Activated CD8-positive, alpha-beta T cell treated with anti-CD3 and anti-CD28 coated beads for 36 hours (primary cell): ENCODE data around the gene ZBTB46. TPM values are rescaled to one million over a fixed set of nuclear protein-coding genes. Genes with fewer than 3 reads are reported as not detected.

Experiments used
- ATAC-seq: fragments of 200-7000 bp; cut with Tn5 transposase; one replicate; pipeline ENCODE4 v1.10.0; 2021; ENCODE audit warnings: mild to moderate bottlenecking, moderate library complexity
- CTCF ChIA-PET: fragments of 350-600 bp; sonication (Branson Sonifier 250); formaldehyde crosslinking; loops from one replicate; lab custom pipeline; 2021; ENCODE audit warnings: antibody characterized with exemption; lab: Charles Lee
- POLR2A ChIA-PET: fragments of 350-600 bp; sonication (Branson Sonifier 250); formaldehyde crosslinking; loops from one replicate; lab custom pipeline; 2021; ENCODE audit warnings: antibody characterized with exemption; lab: Charles Lee
- DNase-seq: peaks from one replicate; pipeline ENCODE4 v3.0.0-alpha.2; 2020
- H3K27ac Mint-ChIP-seq: one replicate; pipeline ENCODE4 v1.8.0; 2021; ENCODE audit warnings: mild to moderate bottlenecking, mixed read lengths
- H3K27me3 Mint-ChIP-seq: one replicate; pipeline ENCODE4 v1.8.0; 2021; ENCODE audit warnings: mixed read lengths
- H3K36me3 Mint-ChIP-seq: one replicate; pipeline ENCODE4 v1.8.0; 2021; ENCODE audit warnings: low read depth, mixed read lengths
- H3K4me1 Mint-ChIP-seq: one replicate; pipeline ENCODE4 v1.8.0; 2021; ENCODE audit warnings: low read depth, mixed read lengths
- H3K4me3 Mint-ChIP-seq: one replicate; pipeline ENCODE4 v1.8.0; 2021; ENCODE audit warnings: mild to moderate bottlenecking, moderate library complexity, mixed read lengths
- H3K9me3 Mint-ChIP-seq: one replicate; pipeline ENCODE4 v1.8.0; 2021; ENCODE audit warnings: mixed read lengths
- CTCF ChIP-seq: fragments of 200-600 bp; IDR thresholded peaks from one replicate; pipeline ENCODE4 v1.8.0; 2022; ENCODE audit warnings: antibody characterized with exemption, mild to moderate bottlenecking
- intact Hi-C: fragments of 100-400 bp; cut with micrococcal nuclease; formaldehyde crosslinking; loops from one replicate; pipeline ENCODE4 v1.10.0; 2022
- total RNA-seq, 2 experiments: library from RNA; stranded (reverse); gene quantifications; one replicate each; pipeline ENCODE4 v1.2.3, GENCODE V29; 2021

ZBTB46 gene
- total RNA-seq, 2 experiments from 2014 or later: 0.31 to 0.38 TPM

GRCh38 chr20:63748934-63749270 lies 82.2 kb downstream of the ZBTB46 start:
- H3K4me3 Mint-ChIP-seq: no peak overlapping the region
- CTCF ChIA-PET: interaction anchor here (1.0 kb wide), 1 partner anchor 308 kb away, joined by 3 read pairs; no protein-coding TSS in a partner anchor
- POLR2A ChIA-PET: interaction anchor here (1.0 kb wide), 1 partner anchor 8 kb away, joined by 4 read pairs; no protein-coding TSS in a partner anchor
- DNase-seq (no peak), ATAC-seq (no peak)
- H3K27ac Mint-ChIP-seq: no peak overlapping the region
- intact Hi-C loops: no loop called here
- no peaks in the 10 kb centered on the region for H3K27me3 Mint-ChIP-seq
- TF ChIP-seq CTCF: no peak
- peaks cover 21% of the 10 kb centered on the region for H3K4me1 Mint-ChIP-seq
- no peaks in the 10 kb centered on the region for H3K36me3 Mint-ChIP-seq
- H3K9me3 Mint-ChIP-seq: no peaks in the 10 kb centered on the region

DNA sequence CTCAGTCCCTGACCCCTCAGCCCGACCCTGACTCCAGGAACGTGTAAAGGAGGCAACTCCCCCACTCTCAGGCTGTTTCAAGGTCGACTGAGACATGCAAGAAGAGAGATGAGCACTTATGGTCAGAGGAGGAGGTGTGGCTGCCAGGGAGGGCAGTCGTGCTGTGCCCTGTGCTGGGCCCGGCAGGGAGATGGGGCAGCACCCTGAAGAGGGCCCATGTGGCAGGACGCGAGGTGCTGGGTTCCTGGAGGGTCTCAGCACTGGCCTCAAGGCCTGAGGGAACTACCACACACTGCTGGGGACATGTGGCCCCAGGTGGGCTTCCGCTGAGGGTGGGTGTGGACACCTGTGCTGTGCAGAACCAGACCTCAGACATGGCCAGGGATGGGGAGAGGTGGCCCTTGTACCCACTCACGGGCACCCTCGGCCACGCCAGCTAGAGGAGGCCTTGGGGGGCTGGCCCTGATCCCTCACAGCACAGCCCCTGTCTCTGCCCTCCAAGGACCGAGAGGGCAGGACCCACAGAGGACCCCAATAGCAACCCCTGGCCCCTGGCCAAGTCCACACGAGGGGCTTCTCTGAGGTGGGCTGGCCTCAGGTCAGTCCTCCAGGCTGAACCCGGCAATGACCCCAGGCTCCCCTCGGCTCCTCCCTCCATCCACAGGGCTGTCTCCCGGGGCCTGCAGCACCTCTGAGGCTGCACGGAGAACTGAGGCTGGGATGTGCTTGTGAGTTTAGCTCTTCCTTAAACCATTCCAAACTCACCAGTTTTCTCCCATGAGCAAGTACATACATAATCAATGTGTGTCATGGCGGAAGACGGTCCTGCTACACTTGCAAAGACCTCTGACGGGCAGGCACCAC lies 82.8 kb downstream of the ZBTB46 start:
- no peak for DNase-seq

DNA sequence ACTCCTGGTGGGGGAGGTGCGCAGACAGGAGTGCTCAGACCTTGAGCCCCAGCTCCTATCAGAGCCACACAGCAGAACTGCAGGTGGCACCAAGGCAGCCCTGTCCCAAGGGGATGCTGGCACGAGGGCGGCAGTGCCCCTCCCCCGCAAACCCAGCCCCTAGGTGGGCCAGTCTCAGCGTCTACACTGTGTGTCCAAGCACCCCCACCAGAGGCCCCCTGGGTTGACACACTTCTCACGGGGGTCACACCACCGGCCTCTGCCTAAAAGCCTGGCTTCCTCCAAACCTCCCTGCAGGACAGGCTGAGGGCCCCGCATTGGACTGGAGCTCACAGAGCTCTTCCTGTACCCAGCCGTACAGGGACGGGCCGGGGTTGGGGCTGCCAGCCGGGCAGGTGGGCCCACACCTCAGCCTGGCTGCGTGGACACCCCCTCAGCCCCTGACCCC lies 83.4 kb downstream of the ZBTB46 start:
- Mint-ChIP-seq H3K4me1 (peaks cover 21% of the 10 kb centered on the region), H3K9me3 (no peaks in the 10 kb centered on the region), H3K4me3 (no peak overlapping the region), H3K27ac (no peak overlapping the region), H3K36me3 (no peaks in the 10 kb centered on the region), H3K27me3 (no peaks in the 10 kb centered on the region)
- ATAC-seq (no peak), DNase-seq (no peak)
- POLR2A ChIA-PET: no interaction called here
- CTCF ChIA-PET: no interaction called here
- intact Hi-C loops: no loop called here
- TF ChIP-seq CTCF: no peak

More for the DNA sequence above, 82.8 kb downstream of the ZBTB46 start:
- no peak for ATAC-seq
- no peak for TF ChIP-seq CTCF
- intact Hi-C loops: no loop called here
- H3K4me3 Mint-ChIP-seq: no peak overlapping the region
- ChIA-PET CTCF (interaction anchor here (1.0 kb wide), 1 partner anchor 309 kb away, joined by 3 read pairs; no protein-coding TSS in a partner anchor), POLR2A (interaction anchor here (1.0 kb wide), 1 partner anchor 8 kb away, joined by 4 read pairs; no protein-coding TSS in a partner anchor)
- H3K4me1 Mint-ChIP-seq: peaks cover 21% of the 10 kb centered on the region
- H3K9me3 Mint-ChIP-seq: no peaks in the 10 kb centered on the region
- H3K27me3 Mint-ChIP-seq: no peaks in the 10 kb centered on the region
- no peaks in the 10 kb centered on the region for H3K36me3 Mint-ChIP-seq
- no peak overlapping the region for H3K27ac Mint-ChIP-seq

DNA sequence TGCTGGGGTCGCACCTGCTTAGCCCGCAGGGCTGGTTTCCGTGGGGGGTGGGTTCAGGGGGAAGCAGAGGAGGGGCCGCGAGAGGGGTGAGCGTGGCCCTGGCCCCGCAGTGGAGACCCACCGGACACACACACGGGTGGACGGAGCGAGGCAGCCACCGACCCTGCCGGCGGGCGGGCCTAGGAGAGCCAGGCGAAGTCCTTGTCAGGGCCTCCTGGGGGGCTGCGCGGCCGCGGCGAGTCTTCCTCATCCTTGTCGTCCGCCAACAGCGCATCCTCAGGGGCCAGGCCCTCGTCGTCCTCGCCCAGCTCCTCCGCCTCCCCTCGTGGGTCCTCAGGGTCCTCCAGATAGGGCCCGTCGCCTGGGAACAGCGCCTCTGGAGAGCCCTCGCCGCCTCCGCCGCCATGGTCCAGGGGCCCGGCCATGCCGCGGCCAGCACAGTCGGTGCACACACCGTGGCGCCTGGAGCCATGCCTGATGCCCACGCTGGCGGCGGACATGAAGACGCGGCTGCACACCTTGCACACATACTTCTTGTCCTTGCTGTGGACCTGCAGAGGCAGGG lies 84.2 kb downstream of the ZBTB46 start:
- H3K4me1 Mint-ChIP-seq: peaks cover 18% of the 10 kb centered on the region
- DNase-seq (no peak), ATAC-seq (no peak)
- no peak overlapping the region for H3K4me3 Mint-ChIP-seq
- no peak overlapping the region for H3K27ac Mint-ChIP-seq
- CTCF ChIA-PET: no interaction called here
- TF ChIP-seq CTCF: no peak
- no peaks in the 10 kb centered on the region for H3K27me3 Mint-ChIP-seq
- H3K36me3 Mint-ChIP-seq: no peaks in the 10 kb centered on the region
- intact Hi-C loops: no loop called here
- POLR2A ChIA-PET: no interaction called here
- H3K9me3 Mint-ChIP-seq: no peaks in the 10 kb centered on the region
